ENCODE results near the gene CYLD.

Gene CYLD

GRCh38 chr16:50845296-50845695, 103.4 kb downstream of the CYLD start:
- no peak for DNase-seq (ENCODE audit: low spot score)

GRCh38 chr16:50846511-50846910, 104.6 kb downstream of the CYLD start:
- no peak for DNase-seq (ENCODE audit: low spot score)

- DNase-seq (ENCODE audit: low spot score) = no peak
Measured at GRCh38 chr16:50847166-50847565, 105.3 kb downstream of the CYLD start.

GRCh38 chr16:50848755-50849514, 107.0 kb downstream of the CYLD start:
- no peak for DNase-seq (ENCODE audit: low spot score)

Data from RKO (cell line).